ENCODE data around the gene DCXR.

The DCXR gene

GRCh38 chr17:82017612-82018151, 19.8 kb downstream of the DCXR start:
- DNase-seq (ENCODE audit: low read depth) = no peak

GRCh38 chr17:82016875-82017459, 20.5 kb downstream of the DCXR start:
- no peak for DNase-seq (ENCODE audit: low read depth)
- no peak overlapping the region for H3K4me3 ChIP-seq (ENCODE audit: low read depth, low read length)
- TF ChIP-seq CTCF (IDR thresholded peaks at IDR 0.05; ENCODE audit: control insufficient read depth, extremely low read depth, insufficient read depth) = no peak

More at GRCh38 chr17:82017612-82018151, 19.8 kb downstream of the DCXR start:
- no peak for TF ChIP-seq CTCF (IDR thresholded peaks at IDR 0.05; ENCODE audit: control insufficient read depth, extremely low read depth, insufficient read depth)
- no peak overlapping the region for H3K4me3 ChIP-seq (ENCODE audit: low read depth, low read length)

GRCh38 chr17:82016061-82016874, 21.2 kb downstream of the DCXR start:
- no peak overlapping the region for H3K4me3 ChIP-seq (ENCODE audit: low read depth, low read length)
- TF ChIP-seq CTCF (IDR thresholded peaks at IDR 0.05; ENCODE audit: control insufficient read depth, extremely low read depth, insufficient read depth) = no peak
- no peak for DNase-seq (ENCODE audit: low read depth)

- TF ChIP-seq CTCF (IDR thresholded peaks at IDR 0.05; ENCODE audit: control insufficient read depth, extremely low read depth, insufficient read depth) = no peak
- no peak overlapping the region for H3K4me3 ChIP-seq (ENCODE audit: low read depth, low read length)
- no peak for DNase-seq (ENCODE audit: low read depth)
These were observed 22.1 kb downstream of the DCXR start for GRCh38 chr17:82015311-82015971.

GRCh38 chr17:82014971-82015310, 22.6 kb downstream of the DCXR start:
- no peak for DNase-seq (ENCODE audit: low read depth)
- no peak for TF ChIP-seq CTCF (IDR thresholded peaks at IDR 0.05; ENCODE audit: control insufficient read depth, extremely low read depth, insufficient read depth)
- H3K4me3 ChIP-seq (ENCODE audit: low read depth, low read length) = no peak overlapping the region

- DNase-seq (ENCODE audit: low read depth) = no peak
- no peak overlapping the region for H3K4me3 ChIP-seq (ENCODE audit: low read depth, low read length)
- TF ChIP-seq CTCF (IDR thresholded peaks at IDR 0.05; ENCODE audit: control insufficient read depth, extremely low read depth, insufficient read depth) = no peak
These were observed 23.1 kb downstream of the DCXR start for GRCh38 chr17:82014432-82014831.
